Measurements from ENCODE around the gene DCBLD2.

DCBLD2 gene

DNA sequence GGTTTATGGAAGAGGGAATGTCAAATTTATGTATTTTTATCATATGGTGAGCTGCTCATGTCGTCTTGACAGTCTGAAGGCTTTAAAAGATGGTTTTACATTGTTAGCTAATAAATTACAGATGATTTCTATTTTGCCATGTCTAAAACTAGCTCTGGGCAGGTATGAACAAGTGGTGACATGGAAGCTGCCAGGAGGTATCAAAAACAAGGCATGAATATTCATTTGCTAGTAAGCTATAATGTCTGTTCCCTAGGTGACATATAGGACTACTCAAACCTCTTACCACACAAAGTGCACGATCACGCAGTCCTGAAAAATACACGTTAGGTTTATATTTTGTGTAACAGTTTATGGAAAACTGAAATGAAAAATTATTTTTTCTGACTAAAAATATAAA, 103.6 kb downstream of the DCBLD2 start:
- no peak for DNase-seq

DNA sequence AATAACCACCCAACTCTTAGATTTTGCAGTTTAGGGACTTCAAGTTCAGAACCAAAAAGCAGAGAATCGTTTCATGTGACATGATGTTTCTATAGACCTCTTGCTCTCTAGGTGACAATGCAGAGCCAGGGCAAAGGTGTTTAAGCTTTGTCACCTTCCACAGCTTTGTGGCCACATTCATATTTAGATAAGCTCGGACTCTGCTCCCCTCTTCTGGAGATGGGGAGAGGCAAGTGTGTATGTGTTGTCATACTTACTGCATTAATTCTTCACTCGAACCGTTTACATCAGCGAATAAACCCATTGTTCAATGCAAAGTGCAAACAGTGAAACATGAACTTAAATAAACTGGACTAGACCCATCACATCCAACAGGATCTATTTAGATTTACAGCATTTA, 105.2 kb downstream of the DCBLD2 start:
- DNase-seq: no peak

DNA sequence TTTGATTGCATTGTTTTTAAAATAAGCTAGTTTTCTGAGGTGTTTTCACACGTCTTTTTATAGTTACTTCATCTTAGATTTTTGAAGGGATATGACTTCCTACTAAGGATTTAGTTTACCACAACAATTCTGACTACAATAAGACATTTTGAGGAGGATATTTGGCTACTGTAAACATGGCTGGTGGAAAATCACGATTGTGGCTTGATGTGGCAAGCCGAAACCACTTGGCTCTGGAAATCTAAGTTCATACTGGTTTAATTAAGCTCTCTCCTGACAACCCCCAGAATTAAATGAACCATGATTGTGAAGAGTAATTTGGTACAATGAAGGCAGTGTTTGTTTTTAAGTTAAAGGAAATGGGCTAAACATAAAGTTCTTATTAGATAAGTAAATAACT, 107.5 kb downstream of the DCBLD2 start:
- DNase-seq: no peak

DNA sequence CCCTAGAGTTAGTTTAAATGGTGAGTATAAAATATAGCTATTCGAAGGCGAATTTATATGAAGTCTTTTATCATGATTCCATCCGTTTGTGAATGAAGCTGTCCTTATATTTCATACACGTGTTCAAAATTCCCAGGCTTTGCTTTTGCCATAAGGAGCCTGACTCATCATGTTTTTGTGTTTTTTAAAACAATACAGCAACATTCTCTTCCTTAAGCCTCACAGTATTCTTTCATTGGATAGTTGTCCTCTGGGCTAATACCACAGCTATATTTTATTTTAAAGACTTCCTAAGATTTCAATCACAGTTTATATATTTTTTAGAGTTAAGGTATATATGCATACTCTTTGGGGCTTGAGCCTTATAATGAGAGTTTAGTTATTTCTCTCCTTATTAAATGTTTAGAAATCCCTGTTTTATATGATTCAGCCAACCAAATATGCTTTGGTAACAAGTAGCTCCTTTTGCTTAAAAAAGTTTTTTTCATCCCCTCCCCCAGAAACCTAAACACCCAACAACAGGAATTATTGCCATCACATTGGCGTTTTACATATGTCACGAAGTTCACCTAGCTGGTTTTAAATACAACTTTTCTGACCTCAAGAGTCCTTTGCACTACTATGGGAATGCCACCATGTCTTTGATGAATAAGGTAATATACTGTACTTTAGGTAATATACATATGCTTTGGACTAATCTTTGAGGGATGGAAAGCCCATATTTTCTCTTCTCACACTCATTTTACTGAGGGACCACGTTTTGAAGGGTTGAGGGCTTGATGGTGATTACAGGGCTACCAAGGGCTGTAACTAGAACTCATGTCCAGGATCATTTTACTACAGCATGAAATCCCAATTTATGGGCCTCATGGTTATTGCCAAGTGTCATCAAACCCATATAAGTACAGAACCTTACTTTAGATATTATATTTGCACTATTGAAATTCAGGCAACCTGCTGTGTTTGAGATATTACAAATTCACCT, 109.9 kb downstream of the DCBLD2 start:
- DNase-seq: no peak

DNA sequence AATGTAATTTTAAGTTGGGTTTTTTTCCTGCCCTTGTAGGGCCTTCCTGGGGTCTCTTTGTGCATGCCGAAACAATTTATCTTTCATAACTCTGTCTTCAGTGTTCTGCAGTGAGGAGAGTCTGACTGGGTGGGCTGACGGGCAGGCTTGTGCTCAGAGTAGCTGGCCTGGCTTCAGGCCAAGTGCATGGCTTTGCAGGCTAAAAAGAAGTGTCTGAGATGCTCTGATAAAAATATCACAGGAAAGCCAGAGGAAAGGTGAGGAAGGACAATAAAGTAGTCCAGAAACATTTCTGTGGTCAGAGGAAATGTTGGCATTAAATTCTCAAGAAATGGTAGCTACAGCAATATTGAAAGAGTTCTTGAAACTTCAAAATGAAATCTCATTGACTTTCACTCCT, 112.8 kb downstream of the DCBLD2 start:
- DNase-seq: peak in 6 of 56 donors; percentile 6 to 49 (median 16)

DNA sequence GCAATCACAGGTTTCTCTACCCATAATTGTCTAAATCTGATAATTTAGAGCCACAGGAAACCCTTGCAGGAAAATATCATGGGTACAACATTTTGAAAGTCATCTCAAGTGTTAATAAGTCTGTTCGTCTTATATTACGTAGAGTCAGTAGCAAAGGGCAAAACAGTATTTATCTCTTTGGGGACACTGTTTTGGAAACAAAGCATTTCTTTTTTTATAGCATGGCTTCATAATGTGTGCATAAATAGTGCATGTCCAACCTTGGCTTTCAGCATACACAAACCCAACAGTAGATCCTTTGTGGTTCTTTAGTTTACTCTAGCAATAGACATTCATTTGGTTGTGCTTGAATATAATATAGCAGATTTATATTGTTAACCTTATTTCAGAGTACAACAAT, 114.3 kb downstream of the DCBLD2 start:
- no peak for DNase-seq

DNA sequence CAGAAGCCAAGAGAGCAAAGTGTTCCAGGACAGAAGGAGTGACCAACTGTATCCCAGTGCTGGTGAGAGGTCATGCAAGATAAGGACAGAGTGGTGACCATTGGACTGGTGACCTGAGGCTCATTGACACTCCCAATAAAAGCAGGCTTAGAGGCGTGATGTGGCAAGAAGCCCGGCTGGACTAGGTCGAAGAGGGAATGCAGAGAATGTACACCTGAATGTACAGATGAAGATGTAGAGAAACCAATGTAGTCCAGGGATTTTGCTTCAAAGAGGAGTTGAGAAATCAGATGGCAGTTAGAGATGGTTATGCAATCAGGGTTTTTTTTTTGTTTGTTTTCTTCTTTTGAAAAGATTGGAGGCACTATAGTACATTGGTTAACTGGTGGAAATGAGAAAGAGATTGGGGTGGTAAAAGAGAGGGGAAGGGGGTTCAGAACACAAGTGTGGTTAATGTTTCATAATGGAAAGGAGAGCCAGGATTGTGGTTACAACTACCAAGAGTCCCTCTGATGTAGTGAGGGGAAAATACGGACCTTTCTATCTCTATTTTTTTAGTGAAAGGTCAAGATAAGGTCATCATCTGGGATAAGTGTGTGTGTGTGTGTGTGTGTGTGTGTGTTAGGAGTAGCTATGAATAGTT, 115.0 kb downstream of the DCBLD2 start:
- no peak for DNase-seq

DNA sequence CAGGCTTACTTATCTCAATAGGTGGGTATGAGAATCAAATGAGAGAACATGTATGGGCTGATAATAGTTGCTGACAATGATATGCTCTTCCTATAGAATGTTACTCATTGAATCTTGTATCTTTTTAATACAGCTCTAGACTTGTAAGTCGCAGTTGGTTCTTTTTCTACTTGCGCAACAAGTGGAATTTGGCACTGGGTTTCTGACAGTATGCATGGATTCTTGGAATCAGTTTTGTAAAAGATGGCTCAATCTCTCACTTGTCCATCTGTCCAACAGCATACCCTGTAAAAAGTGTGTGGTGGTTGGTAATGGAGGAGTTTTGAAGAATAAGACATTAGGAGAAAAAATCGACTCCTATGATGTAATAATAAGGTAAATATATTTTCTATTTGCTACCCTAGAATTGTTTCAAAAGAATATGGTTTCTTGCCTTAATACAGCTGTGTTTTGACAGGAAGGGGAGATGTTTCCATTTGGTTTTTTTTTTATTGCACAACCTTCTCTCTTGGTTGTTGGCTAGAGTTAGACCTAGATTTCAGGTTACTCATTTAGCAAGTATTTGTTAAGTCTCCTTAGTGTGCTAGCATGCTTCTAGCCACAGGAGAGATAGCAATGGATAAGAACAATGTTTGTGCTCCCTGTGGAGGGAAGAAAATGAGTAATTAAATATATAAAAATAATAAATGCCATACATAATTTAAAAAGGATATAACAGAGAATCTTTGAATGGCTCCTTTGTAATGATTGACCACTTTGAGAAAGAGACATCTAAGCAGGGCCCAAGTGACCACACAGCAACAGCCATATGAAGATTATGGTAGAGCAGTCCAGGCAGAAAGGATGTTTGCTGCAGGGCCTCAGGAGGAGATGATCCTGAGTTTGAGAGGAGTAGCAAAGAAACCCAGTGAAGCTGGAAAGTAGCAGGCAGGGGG, 116.6 kb downstream of the DCBLD2 start:
- no peak for DNase-seq

DNA sequence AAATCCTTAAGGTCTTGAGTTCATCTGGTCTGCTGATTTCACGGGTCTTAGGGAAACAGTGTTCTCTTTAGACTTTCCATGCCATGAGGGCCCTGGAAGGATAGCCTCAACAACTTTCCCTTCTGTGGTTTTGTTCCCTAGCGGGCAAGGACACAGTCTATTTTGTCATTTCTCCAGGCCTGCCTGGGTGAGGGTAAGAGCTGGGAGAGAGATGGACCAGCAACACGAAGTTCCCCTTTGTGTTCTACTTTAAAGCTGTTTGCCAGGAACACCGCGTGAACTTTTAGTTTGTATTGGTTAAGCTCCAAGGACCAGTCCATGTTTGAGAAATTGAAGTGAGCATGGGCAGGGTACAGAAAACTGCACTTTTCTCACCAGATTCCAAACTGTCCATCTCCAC, 117.5 kb downstream of the DCBLD2 start:
- DNase-seq: no peak

DNA sequence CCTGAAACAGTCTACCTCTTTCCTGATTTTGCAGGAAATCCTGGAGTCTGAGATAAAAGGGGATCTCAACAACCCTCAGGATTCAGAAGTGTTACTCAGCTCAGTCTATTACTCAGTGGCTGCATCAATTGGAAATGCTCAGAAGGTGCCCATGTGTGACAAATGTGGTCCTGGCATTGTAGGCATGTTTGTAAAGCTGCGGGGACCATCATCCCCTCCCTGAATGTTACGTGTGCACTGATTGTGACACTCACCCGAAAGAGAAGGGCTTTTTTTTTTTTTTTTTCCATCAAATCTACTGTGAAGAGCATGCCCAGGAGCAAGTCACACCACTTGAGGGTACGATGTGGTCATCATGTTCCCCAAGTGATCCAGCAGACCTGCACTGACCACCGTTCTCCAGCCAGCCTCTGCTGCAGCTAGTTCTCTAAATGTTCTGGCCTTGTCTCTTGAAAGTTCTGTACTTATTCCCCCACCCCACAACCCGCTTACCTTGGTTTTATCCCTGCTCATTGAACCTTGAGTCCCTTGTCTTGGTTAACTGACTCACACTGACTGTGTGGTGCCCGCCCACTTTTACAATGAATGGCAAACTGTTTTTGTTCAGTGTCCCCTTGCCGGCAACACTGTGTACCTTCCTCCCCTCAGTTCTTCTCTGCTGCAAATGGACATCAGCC, 118.5 kb downstream of the DCBLD2 start:
- DNase-seq: no peak

DNA sequence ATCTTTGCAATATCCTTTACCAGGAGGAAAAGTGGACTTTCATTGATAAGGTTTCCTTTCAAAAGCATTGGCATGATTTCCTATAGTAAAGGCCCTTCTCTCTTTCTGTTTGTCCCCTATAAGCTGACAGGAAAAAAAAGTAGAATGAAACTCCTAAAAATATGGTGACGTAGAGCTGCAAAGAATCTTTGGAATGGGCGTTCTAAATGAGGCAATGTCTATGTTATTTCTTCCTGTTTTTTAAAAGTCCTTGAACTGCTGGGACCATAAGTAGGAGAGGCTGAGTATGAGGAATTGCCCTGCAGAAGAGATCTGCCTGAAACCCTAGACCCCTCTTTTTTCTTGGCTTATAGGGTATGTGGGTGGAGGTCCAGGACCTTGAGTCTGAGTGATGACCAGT, 121.2 kb downstream of the DCBLD2 start:
- no peak for DNase-seq

DNA sequence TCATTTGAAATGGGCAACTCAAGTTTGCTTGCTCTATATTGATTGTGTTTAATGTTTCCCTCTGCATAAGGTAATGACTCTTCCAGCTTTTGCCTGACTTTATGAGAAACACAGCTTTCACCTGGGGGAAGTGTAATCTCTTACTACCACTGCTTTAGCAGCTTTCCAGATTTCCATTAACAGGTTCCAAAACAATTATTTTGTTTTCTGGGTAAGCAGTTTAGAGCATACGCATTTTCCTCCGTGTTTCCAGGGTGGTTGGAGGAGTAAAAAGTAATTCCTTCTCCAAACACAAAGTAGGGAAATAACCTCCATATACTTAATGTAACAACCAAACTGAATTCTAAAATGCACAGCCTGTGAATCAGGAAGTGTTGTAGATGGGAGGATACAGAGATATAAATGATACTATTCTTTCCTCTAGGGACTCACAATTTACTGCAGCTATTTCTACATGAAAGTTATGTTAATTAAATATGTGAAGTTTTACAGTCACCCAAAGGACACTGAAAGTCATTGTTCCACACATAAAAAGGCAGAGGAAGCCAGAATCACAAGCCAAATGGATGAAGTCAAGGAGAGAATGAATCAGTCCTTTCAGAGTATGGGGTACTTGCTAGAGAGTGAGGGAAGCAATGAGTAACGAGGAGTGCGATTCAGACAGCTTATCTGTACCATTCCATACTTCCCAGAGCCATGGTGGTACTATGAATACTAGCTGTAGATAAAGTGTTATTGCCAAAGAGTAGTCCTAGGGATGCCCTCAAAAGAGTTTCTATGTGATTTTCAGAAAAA, 121.8 kb downstream of the DCBLD2 start:
- DNase-seq: peak in 7 of 56 donors; percentile 13 to 61 (median 30)

DNA sequence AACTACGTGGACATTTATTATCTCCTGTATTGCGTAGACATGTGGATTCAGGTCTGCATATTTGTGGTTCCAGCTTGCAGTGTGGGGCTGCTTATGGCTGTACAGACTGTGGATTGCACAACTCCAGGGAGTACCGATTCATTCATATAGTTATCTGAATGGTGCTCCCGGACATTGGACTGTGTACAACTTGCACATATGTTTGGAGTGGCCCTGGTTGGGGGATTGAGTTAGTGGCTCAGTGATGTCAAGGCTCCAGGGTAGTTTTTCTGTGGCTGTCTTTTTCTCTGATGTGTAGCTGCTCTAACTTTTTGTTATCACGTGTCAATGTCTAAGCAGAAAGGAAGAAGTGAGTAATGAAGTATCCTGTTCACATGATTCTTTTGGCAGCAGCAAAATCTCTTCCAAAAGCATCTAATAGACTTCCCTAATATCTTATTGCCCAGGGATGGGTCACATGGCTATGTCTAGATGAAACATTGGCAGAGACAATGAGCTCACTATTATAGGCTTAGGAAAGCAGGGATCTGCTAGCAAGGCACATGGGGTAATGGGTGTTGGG, 122.6 kb downstream of the DCBLD2 start:
- DNase-seq: peak in 1 of 56 donors; percentile 23

DNA sequence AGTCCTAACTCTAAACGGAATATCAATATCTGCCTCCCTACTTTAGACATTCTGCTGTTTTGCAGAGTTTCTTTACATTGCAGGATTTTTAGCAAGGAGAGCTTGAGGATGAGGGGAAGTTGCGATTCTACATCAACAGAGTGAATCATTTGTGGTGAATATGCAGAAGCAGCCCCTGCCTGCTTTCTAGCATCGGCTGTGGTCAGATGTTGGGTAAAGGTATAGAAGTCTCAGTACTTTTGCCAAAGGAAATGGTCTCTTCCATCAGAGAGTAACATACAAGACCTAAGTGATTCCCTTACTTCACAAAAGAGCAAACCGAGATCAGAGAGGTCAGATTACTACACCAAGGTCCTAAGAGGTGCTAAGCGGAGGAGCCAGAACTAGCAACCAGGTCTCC, 123.1 kb downstream of the DCBLD2 start:
- DNase-seq: no peak

DNA sequence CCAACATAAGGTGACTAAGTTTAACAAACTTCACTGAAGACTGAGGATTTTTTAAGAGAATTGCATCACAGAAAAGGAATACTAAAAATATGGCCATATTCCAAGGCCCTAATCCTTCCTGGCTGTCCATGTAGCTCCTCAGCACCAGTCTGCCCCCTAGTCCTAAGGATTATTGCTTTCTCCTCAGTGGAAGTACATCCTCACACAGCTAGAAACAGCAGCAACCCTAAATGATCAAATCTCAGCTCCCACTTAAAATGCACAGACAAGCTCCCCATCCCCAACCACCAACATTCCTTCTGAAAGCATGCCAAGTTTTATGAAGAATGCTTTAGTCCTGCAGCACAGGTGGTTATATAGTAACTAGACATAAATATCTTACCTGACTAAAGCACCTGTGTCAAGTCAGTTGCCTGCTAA, 123.7 kb downstream of the DCBLD2 start:
- DNase-seq: no peak

DNA sequence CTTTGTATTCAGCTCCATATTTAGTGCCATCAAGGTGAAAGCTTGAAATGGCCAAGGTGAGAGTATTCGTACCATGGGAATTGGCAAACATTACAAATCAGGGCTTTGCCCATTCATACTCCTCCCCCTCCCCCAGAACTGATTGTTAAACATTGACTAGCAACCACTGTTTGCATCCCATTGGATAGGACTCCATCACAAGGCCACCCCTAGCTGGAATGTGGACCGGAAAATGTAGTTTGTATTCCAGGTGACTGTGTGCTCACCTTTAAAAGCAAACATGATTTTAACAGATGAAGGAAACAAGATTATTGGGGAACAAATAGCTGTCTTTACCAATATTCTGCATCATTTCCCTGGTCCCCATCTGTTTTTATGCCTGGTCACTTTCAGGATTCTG, 124.2 kb downstream of the DCBLD2 start:
- no peak for DNase-seq

DNA sequence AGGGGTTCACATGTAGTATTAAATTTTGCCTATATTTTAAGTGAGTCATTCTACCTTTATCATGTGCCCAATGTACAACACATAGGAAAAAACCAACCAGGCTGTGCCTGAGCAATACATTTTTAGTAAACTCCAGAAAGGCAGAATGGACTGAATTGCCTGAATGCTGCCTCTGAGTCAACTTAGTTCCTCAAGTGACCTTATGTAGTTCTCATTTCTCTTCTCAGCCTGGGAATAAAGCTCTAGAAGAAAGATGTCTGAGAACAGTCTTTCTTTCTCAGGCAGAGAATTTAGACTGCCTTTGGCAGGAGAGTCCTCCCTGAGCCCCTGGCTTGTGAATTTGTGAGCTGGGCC, 125.4 kb downstream of the DCBLD2 start:
- DNase-seq: no peak

DNA sequence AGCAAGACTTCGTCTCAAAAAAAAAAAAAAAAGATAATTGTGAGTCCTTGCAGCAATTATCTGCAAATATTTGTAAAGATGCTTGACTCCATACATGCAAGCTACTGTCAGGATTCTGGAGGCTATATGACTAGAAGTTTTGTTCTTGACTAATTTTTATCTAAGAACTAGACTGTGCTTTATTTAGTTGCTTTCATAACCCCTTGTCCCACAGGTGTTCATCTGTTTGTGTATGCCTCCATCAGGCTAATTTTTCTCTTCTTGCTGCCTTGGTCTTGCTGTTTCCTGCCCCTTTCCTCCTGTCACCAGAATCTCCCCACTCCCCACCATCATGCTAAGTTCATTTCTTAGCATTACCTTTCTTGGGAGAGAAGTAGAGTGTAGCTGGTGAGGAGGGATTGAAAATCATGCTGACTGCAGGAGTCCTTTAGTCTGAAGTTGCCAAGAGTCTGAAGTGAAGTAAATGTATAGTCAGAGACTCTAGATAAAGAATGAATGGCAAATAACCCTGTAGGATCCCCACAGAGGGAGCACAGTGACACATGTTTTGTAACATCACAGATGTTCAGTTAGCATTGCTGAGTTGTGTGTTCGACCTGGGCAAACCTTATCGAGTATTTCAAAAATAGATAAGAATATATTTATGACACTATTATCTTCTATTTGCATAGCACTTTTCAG, 125.9 kb downstream of the DCBLD2 start:
- DNase-seq: no peak

DNA sequence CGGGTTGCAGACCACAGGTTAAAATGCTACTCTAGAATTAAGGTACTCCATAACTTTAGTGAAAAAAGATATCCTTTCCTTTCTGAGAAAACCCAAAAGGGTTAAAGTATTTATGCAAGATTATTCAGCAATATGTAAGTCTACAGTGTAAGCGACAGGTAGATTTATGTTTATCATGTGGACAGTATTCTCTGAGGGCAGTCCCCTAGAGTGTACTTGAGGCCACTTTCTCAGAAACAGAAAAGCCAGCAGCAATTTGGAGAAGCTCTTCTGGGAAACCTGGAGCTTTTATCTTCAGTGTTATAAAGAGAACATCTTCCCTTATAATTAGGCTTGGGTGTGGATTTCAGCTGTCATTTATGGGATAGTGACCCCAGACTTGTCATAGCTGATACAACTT, 129.5 kb downstream of the DCBLD2 start:
- no peak for DNase-seq
